ENCODE measurements around the gene CNTNAP2. TPM values are rescaled to one million over a fixed set of nuclear protein-coding genes. Genes with fewer than 3 reads are reported as not detected.

The CNTNAP2 gene
- total RNA-seq, 2 donors from 2014 or later, result not detected

DNA sequence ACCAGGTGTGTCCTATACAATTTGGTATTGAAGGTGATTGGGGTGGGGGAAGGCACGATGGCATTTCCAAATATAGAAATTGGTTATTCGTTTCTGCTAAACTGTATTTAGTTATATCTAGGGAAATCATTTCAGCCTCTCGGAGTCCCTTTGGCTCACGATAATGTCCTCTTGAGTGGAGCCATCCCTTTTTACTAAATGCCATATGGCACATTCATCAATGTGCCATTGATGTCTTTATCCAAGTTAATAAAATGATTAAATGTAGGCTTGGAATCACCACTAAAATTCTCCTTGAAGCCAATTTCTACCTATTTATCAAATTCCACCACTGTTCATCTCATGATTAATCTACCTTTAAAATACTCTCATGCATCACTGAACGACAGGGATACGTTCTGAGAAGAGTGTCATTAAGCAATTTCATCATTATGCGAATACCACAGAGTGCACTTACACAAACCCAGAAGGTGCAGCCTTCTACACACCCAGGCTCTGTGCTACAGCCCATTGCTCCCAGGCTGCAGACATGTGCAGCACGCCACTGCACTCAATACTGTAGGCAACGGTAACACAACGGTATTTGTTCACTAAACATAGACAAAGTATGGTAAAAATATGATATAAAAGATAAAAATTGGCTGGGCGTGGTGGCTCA is 2254.8 kb downstream of the CNTNAP2 start:
- no peaks in the 10 kb centered on the region for H3K9me3 Mint-ChIP-seq
- H3K4me1 Mint-ChIP-seq (ENCODE audit: low read depth in 2 of 2), result no peaks in the 10 kb centered on the region
- H3K27me3 Mint-ChIP-seq, result peaks cover 0 to 4% of the 10 kb centered on the region in 2 donors
- DNase-seq (ENCODE audit: low spot score) (no peak), ATAC-seq (no peak)
- H3K4me3 Mint-ChIP-seq, result no peak overlapping the region
- no peak overlapping the region for H3K27ac Mint-ChIP-seq
- H3K36me3 Mint-ChIP-seq, result no peaks in the 10 kb centered on the region

DNA sequence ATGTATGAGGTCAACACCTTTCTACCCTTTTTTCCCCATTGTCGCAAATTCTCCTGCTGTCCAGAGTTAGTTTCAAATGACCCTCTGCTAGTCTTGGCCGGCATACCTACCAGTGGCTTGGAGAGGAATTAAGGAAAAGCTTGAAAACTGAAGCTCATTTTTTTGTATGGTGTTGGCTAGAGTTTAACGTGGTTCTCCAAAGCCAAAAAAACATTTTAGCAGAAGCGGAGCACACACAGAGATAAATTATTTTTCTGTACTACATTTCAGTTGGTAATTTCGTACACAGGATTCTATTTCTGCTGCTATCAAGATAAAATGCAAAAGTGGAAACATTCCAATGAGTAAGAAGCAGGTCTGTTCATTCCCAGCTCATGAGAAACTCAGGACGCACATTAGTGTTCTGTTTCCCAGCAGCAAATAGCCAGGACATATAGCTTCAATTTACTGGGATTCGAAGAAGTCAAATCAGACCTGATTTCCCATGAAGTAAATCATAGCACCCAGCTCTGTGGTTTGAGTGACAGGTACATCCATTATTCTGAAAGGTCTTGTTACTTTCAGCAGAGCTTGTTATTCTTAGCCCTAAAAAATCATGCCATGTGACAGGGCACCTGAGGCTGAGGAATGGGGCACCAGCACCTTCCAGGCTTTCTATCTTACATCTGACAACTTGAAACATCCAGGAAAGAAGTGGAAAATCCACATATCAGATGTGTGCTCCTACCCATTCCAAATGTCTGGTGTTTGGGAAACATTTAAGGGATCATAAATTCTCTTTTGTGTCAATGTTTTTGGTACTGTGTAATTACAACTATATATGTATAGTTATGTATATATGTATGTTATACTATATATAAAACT is 2258.0 kb downstream of the CNTNAP2 start:
- Mint-ChIP-seq H3K27me3 (peaks cover 0 to 4% of the 10 kb centered on the region in 2 donors), H3K27ac (no peak overlapping the region), H3K36me3 (no peaks in the 10 kb centered on the region), H3K4me1 (ENCODE audit: low read depth in 2 of 2) (no peaks in the 10 kb centered on the region), H3K4me3 (no peak overlapping the region), H3K9me3 (no peaks in the 10 kb centered on the region)
- ATAC-seq (no peak), DNase-seq (ENCODE audit: low spot score) (no peak)

DNA sequence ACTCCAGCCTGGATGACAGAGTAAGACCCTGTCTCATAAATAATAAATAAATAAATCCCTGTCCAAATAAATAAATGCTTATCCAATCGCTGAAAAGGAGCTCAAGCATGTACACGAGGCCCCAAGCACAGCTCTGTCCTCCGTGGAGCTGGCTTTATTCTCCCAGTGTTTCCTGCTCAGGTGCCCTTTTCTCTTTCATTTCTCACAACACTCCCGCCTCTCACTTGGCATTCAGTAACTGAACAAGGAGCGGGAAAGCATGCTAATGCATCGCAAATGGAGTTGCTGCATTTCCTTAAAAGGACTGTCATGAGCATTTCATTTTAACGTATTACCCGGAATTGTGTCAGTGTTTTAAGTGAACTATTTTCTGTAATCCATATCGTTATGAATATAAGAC is 2263.1 kb downstream of the CNTNAP2 start:
- Mint-ChIP-seq H3K4me1 (ENCODE audit: low read depth in 2 of 2) (no peaks in the 10 kb centered on the region), H3K4me3 (no peak overlapping the region), H3K27me3 (peaks cover 10 to 11% of the 10 kb centered on the region in 2 donors), H3K9me3 (no peaks in the 10 kb centered on the region), H3K36me3 (no peaks in the 10 kb centered on the region), H3K27ac (no peak overlapping the region)
- no peak for ATAC-seq
- no peak for DNase-seq (ENCODE audit: low spot score)

DNA sequence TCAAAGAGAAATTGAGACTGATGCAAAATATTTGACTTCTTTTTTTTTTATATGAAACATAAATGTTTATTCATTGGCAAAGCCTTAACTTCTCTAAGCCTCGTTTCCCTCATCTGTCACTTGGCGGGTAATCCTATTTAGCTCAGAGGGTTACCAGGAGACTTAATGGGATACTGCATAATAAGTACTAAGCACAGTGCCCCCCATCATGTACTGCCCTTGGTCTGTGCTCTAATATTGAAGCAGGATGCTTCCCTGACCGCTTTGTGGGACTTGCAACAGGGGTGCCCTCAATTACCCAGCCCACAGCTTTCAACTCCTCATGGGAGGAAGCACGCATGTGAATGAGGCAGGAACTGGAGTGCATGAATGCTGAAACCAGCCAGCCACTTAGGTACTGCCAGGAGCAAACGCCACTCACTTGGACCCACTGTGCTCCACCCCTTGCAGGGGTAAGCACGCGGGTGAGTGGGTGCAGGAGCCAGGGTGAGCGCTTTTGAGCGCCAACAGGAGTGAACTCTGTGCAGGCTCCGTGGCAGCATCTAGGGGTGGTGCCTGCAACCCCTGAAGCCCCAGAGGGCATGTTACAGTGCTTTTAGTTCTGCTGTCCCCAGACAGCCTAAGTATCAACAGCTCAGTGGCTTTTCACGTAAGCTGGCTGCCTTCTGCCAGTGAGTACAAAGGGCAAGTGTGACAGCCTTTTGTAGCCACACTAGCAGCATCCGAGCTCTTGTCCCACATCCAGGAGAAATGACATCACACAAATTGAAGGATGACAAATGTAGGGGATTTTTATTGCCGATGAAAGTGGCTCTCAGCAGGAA is 2264.2 kb downstream of the CNTNAP2 start:
- ATAC-seq, result peak in 1 of 2 donors; percentile 55
- no peaks in the 10 kb centered on the region for H3K9me3 Mint-ChIP-seq

DNA sequence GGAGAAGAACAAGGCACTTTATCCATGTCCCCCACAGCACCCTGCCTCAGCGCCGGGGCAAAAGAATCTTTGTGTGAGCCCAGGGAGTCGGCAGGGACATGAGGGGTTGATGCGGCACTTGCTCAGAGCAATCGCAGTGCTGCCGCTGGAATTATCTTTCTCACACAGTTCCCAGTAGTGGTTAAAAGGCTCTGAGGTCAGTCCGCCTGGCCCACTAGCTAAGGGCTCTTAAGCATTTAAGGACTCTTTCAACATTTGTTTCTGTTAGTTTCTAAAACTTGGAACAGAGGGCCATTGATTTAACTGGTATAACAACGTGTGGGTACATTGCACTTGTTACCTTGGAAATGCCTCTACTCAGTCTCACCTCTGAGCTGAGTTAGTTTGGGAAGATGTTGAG is 2266.0 kb downstream of the CNTNAP2 start:
- Mint-ChIP-seq H3K36me3 (no peaks in the 10 kb centered on the region), H3K4me3 (no peak overlapping the region), H3K4me1 (ENCODE audit: low read depth in 2 of 2) (no peaks in the 10 kb centered on the region), H3K27ac (no peak overlapping the region), H3K27me3 (peaks cover 10 to 11% of the 10 kb centered on the region in 2 donors), H3K9me3 (no peaks in the 10 kb centered on the region)
- ATAC-seq (no peak), DNase-seq (ENCODE audit: low spot score) (no peak)

More for the DNA sequence above, 2264.2 kb downstream of the CNTNAP2 start:
- no peak for DNase-seq (ENCODE audit: low spot score)
- Mint-ChIP-seq H3K4me1 (ENCODE audit: low read depth in 2 of 2) (no peaks in the 10 kb centered on the region), H3K36me3 (no peaks in the 10 kb centered on the region), H3K27ac (no peak overlapping the region), H3K27me3 (peaks cover 10 to 11% of the 10 kb centered on the region in 2 donors), H3K4me3 (no peak overlapping the region)

DNA sequence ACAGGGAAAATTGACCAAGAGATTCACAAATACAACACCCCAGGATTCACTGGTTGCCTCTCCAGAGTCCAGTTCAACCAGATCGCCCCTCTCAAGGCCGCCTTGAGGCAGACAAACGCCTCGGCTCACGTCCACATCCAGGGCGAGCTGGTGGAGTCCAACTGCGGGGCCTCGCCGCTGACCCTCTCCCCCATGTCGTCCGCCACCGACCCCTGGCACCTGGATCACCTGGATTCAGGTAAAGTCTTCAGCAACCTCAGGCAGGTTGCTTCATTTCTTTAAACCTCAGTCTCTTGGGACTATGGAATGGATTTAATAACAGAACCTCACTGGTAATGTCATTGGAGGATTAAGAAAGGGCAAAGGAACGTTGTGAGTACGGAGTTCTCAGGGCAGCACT is 2267.1 kb downstream of the CNTNAP2 start:
- Mint-ChIP-seq H3K4me1 (ENCODE audit: low read depth in 2 of 2) (no peaks in the 10 kb centered on the region), H3K36me3 (no peaks in the 10 kb centered on the region), H3K27ac (no peak overlapping the region), H3K27me3 (peaks cover 10 to 11% of the 10 kb centered on the region in 2 donors), H3K9me3 (no peaks in the 10 kb centered on the region), H3K4me3 (no peak overlapping the region)
- ATAC-seq (no peak), DNase-seq (ENCODE audit: low spot score) (no peak)

DNA sequence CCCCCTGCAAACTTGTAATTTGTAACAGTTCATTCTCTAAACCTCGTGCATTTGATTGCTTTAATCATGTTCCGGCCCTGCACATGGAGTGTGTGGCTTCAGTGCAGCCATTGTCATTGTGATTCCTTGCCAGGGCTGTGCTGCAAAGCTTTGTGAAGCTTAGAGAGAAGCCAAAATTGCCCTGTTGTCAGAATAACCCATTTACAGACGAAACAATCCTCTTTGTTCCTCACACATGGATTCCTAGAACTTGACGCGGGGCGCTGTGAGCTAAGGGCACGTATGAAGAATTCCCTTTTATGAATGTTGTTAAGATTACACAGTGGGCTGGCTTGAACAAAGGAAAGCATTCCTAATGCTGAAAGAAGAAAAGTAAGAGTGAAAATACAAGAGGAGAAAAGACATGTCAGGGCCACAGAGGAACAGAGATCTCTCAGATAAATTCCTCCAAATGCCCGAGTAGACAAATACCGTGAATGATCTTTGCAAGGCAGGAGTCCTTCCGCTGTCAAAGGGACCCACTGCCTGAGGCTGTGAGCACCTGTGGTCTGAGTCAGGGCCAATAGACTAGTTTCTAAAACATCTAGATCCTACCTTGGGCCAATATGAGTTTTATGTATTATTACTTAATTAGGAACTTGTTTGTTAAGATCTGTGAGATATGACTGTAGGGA is 2268.5 kb downstream of the CNTNAP2 start:
- H3K36me3 Mint-ChIP-seq, result no peaks in the 10 kb centered on the region
- no peak overlapping the region for H3K4me3 Mint-ChIP-seq
- H3K27me3 Mint-ChIP-seq, result peaks cover 10 to 19% of the 10 kb centered on the region in 2 donors
- ATAC-seq (no peak), DNase-seq (ENCODE audit: low spot score) (no peak)
- no peak overlapping the region for H3K27ac Mint-ChIP-seq
- no peaks in the 10 kb centered on the region for H3K9me3 Mint-ChIP-seq
- no peaks in the 10 kb centered on the region for H3K4me1 Mint-ChIP-seq (ENCODE audit: low read depth in 2 of 2)

DNA sequence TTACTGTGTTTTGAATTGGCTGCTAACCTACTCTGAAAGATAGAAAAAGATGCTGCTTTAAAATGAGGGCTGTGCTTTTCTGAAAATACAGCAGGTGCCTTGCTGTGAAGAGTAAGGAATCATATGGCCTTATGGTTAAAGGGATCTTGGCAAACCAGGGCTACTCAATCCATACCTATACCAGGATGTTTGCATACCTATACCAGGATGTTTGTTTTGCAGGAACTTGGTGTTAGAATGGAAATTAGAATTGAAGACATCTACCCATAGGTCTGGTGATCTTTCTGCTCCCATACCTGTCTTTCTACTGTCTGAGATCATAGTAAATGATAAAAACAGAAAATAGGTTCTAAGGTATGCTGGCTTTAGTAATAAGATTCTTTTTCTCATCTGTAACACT is 2273.8 kb downstream of the CNTNAP2 start:
- no peak for ATAC-seq
- no peaks in the 10 kb centered on the region for H3K9me3 Mint-ChIP-seq

DNA sequence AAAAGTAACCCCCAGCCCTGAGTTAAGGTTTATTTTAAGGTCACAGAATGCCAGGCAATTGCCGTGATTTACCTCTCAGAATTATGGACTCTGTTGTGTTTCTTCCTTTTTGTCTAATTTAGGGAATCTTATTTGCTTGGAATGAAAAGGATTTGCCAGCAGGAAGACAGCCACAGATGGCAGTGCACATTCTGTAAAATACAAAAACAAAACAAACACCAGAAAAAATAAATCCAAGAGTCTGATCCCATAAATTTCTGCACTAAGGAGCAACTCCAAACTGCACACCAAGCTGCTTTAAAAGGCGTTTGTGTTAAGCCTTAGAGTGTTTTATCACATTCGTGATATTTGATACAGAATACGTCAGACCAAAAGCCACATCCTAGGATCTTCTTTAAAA is 2275.0 kb downstream of the CNTNAP2 start:
- H3K27ac Mint-ChIP-seq, result no peak overlapping the region
- H3K4me1 Mint-ChIP-seq (ENCODE audit: low read depth in 2 of 2), result no peaks in the 10 kb centered on the region
- no peak overlapping the region for H3K4me3 Mint-ChIP-seq
- ATAC-seq (no peak), DNase-seq (ENCODE audit: low spot score) (no peak)
- no peaks in the 10 kb centered on the region for H3K36me3 Mint-ChIP-seq
- no peaks in the 10 kb centered on the region for H3K9me3 Mint-ChIP-seq
- H3K27me3 Mint-ChIP-seq, result peaks cover 16 to 41% of the 10 kb centered on the region in 2 donors

More for the DNA sequence above, 2273.8 kb downstream of the CNTNAP2 start:
- Mint-ChIP-seq H3K27me3 (peaks cover 7 to 29% of the 10 kb centered on the region in 2 donors), H3K36me3 (no peaks in the 10 kb centered on the region), H3K27ac (no peak overlapping the region), H3K4me3 (no peak overlapping the region), H3K4me1 (ENCODE audit: low read depth in 2 of 2) (no peaks in the 10 kb centered on the region)
- DNase-seq (ENCODE audit: low spot score), result no peak

DNA sequence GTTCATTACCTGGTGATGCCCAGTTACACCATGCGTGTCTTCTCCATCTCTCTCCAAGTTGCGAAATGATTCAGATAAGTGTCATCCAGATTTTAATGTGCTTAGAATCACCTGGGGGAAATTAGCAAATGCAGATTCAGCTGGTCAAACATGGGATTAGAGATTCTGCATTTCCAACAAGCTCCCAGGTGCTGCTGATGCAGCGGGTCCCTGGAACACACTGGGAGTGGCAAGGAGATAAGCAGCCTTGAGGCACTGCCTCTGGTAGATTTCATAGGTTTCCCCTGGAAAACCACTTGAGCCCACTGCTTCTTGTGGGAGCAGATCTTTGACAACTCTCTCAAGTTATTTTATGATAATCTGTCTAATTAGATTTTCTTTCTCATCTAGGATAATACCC is 2278.0 kb downstream of the CNTNAP2 start:
- H3K4me3 Mint-ChIP-seq, result no peak overlapping the region
- peaks cover 16 to 53% of the 10 kb centered on the region in 2 donors for H3K27me3 Mint-ChIP-seq
- no peaks in the 10 kb centered on the region for H3K4me1 Mint-ChIP-seq (ENCODE audit: low read depth in 2 of 2)
- no peak for ATAC-seq
- H3K27ac Mint-ChIP-seq, result no peak overlapping the region
- H3K36me3 Mint-ChIP-seq, result no peaks in the 10 kb centered on the region
- DNase-seq (ENCODE audit: low spot score), result no peak
- H3K9me3 Mint-ChIP-seq, result no peaks in the 10 kb centered on the region

DNA sequence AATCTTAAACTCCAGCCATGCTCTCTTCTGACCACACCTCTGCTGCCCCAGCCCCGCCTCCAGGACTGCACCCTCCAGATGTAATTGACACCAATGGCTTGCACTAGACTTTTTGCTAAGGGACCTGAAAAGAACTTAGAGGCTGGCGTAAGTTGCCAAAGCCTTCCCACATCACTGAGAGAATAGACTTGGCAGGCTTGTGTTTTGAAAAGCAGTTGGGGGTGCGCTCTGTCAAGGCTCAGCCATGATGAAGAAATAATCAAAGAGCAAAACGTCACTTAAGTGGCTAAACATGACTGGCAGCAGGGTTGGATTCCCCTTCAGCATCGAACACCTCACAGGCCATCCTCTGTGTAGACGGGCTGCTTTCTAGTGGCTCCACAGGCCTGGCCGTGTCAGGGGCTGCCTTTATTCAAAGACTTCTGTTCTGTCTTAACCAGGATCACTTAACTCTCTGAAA is 2278.8 kb downstream of the CNTNAP2 start:
- no peaks in the 10 kb centered on the region for H3K36me3 Mint-ChIP-seq
- H3K4me3 Mint-ChIP-seq, result no peak overlapping the region
- DNase-seq (ENCODE audit: low spot score), result no peak
- no peaks in the 10 kb centered on the region for H3K4me1 Mint-ChIP-seq (ENCODE audit: low read depth in 2 of 2)
- ATAC-seq, result no peak
- H3K27me3 Mint-ChIP-seq, result peaks cover 18 to 59% of the 10 kb centered on the region in 2 donors
- H3K9me3 Mint-ChIP-seq, result no peaks in the 10 kb centered on the region
- H3K27ac Mint-ChIP-seq, result no peak overlapping the region

DNA sequence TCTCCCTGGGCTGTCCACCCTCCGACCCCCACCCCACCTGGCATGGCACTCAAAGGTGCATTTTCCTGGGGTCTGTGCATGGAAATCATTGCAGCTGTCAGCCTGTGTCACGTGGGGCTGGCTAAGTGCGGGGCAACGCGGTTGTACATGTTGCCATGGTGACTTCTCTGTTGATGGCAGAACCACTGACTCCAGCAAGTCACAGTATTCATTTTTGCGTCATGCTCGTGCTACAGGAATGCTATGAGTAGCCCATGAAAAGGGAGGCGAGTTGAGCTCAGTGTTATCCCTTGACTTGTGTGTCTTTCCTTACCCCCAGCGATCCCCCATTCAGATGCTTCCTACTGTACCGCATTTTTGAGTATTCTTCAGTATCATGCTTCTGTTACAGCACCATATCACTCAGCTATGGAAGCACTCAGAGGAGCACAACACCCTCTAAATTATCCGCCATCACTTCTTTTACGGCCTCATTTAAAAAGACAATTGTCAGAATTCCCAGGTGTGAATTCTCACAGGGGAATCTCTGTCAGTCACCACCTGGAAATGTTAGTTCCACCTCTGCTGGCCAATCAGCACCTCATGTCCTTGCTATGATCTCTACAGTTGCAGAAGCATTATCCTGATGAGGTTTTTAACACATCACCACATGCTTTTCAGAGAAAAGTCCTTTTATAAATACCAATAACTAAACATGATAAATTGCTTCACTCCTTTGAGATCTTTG is 2279.6 kb downstream of the CNTNAP2 start:
- Mint-ChIP-seq H3K4me3 (no peak overlapping the region), H3K27me3 (peaks cover 20 to 61% of the 10 kb centered on the region in 2 donors), H3K4me1 (ENCODE audit: low read depth in 2 of 2) (no peaks in the 10 kb centered on the region), H3K36me3 (no peaks in the 10 kb centered on the region), H3K27ac (no peak overlapping the region), H3K9me3 (no peaks in the 10 kb centered on the region)
- DNase-seq (ENCODE audit: low spot score) (no peak), ATAC-seq (no peak)

DNA sequence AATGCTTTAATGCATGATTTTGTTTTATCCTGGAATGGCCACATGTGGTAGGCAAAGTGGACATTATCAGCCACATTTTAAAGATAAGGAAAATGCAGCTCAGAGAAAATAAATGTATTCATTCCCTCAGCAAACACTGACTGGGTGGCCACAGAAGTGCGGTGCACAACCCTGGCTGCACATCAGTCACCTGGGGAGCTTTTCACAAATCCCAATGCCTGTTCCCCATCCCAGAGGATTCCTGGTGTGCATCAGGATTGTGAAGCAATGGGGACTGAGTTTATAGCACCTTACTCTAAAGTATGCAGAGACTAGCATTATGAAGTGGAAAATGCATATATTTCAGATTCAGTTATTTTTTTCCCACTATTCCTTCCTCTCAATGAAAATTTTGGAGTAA is 2280.5 kb downstream of the CNTNAP2 start:
- Mint-ChIP-seq H3K4me3 (no peak overlapping the region), H3K27me3 (peaks cover 20 to 61% of the 10 kb centered on the region in 2 donors), H3K36me3 (no peaks in the 10 kb centered on the region), H3K4me1 (ENCODE audit: low read depth in 2 of 2) (no peaks in the 10 kb centered on the region), H3K27ac (no peak overlapping the region), H3K9me3 (no peaks in the 10 kb centered on the region)
- no peak for ATAC-seq
- no peak for DNase-seq (ENCODE audit: low spot score)
